HG03159 (cell line): Measurements from ENCODE around the gene RNF113A.
A peak's percentile ranks its signal among the peaks of the same experiment; 100 is the strongest.
"Not testable (repeated sequence)": the region's sequence is repeated elsewhere in the genome, so short reads cannot be mapped to it uniquely, and the experiment has no call there.

ENCODE experiments used
- ATAC-seq: cut with Tn5 transposase; IDR thresholded peaks from one replicate; pipeline ENCODE4 v1.9.1; 2021; ENCODE audit warnings: mild to moderate bottlenecking, moderate library complexity; ENCODE audit not compliant: unreplicated experiment

RNF113A gene

GRCh38 chrX:119871599-119872395 is at the start of gene RNF113A, which contains the start of gene NDUFA1:
TSS of gene RNF113A (minus strand) at chrX:119871733. CDS start at chrX:119871613, 120 bp downstream.
TSS of gene NDUFA1 (plus strand) at chrX:119871832. CDS start at chrX:119871912, 80 bp downstream.
- peak; percentile 86 for ATAC-seq

DNA sequence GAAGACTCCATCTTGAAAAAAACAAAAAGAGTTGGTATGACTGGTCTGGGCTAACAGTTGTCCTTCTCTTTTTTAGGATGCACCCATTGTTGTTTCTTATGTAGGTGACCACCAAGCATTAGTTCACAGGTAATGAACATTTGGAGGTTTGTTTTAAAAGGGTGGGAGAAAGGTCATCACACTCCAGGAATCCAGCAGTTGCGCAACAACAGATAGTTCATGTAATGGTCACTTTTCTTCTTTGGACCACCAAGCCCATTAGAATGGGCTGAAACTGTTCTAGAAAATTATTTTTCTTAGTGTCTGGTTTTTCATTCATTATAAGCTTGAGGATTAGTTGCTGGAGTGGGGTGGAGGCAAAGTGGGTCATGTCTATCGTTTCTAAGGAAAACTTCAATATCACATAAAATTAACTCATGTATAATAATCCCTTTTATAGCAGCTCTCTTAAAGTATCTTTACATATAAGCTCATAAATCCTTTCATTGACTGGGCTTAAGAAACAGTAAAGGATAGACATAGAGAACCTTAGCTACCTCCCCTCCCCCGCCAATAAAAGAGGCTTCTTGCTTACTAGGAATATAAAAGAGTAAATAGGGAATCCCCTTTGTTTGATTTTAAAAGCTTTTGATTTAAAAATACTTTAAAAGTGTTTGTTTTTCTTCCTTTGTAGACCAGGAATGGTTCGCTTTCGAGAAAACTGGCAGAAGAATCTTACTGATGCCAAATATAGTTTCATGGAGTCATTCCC is 48.5 kb upstream of the RNF113A start:
- no peak for ATAC-seq

DNA sequence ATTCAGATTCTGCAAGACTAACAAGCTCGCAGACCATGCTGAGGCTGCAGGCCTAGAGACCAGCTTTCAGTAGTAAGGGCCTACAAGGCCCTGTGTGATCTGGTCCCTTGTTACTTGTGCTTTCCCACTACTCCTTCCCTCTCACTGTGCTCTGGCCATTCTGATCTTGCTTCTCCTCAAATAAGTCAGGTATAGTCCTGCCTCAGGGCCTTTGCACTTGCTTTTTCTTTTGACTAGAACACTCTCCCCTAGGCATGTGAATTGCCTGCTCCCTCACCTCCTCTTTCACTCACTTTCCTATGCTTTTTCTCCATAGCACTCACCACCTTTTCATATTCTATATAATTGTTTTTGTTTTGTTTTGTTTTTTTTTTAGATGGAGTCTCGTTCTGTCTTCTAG is 46.3 kb upstream of the RNF113A start:
- ATAC-seq, result no peak

DNA sequence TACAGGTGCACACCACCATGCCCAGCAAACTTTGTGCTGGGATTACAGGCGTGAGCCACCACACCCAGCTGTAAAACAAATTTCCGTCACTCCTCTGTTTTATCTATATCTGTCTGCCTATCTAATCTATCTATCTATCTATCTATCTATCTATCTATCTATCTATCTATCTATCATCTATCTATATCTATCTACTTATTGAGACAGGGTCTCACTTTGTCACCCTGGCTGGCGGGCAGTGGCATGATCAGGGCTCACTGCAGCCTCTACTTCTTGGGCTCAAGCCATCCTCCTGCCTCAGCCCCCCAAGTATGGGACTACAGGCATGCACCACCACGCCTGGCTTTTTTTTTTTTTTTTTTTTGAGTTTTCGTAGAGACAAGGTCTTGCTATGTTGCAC is 44.8 kb upstream of the RNF113A start:
- ATAC-seq, result no peak

- no peak for ATAC-seq
Measured at GRCh38 chrX:119900976-119901375, 29.4 kb upstream of the RNF113A start.

GRCh38 chrX:119899125-119899524 is 27.6 kb upstream of the RNF113A start:
- no peak for ATAC-seq

GRCh38 chrX:119895843-119896326 is 24.4 kb upstream of the RNF113A start, which contains the start of gene AKAP14:
TSS of gene AKAP14 (plus strand) at chrX:119895893. CDS start at chrX:119903224, 7,331 bp downstream.
- ATAC-seq, result no peak

DNA sequence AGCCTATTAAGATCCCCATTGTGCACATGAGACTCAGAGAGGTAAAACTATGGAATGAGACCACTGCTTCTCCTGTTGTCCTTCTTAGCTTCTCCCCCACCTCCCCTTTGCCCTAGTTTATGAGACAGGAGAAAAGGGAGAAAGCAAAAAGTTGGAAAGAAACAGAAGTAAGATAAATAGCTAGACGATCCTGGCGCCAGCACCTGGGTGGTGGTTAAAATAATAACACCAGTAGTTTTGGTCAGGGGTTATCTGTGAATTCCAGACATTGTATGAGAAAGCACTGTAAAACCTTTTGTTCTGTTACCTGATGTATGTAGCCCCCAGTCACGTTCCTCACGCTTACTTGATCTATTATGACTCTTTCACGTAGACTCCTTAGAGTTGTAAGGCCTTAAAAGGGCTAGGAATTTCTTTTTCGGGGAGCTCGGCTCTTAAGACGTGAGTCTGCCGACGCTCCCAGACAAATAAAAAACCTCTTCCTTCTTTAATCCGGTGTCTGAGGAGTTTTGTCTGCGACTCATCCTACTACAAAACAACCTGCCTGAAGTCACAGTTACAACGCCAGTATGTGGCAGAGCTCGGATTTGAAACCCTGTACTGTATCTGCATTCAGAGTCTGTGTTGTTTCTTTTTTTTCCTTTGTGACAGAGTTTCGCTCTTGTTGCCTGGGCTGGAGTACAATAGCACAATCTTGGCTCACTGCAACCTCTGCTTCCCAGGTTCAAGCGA is 20.6 kb upstream of the RNF113A start:
- not testable (repeated sequence) for ATAC-seq

GRCh38 chrX:119890626-119891025 is 19.1 kb upstream of the RNF113A start:
- ATAC-seq, result not testable (repeated sequence)

DNA sequence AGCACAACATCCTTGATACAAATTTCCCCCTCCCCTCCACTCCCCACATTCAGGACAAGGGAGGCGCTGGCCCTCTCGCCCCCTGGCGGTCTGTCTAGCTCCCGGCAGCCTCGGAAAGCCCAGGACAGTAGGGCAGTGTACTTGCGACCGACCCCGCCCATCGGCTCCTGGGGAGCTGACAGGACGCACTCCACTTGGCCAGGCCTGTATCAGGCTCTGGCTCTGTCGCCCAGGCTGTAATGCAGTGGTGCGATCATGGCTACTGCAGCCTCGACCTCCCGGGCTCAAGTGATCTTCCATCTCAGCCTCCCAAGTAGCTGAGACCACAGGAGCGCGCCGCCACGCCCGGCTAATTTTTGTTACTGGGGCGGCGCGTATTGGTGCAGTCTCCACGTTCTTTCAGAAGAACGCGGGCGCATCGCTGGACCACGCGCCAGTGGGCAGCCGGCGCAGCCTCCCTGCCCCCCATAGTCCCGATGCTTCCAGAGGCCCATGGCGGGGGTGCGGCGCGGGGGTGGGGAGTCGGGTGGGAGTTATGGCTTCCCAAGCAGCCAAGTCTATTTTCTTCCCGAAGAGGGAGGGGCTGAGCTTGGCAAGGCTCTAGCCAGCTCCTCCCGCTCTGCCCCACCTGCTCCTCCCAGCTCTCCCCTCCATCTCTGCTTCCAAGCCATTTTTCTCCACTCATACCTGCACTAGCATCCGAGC is 16.3 kb upstream of the RNF113A start:
- peak; percentile 78 for ATAC-seq

DNA sequence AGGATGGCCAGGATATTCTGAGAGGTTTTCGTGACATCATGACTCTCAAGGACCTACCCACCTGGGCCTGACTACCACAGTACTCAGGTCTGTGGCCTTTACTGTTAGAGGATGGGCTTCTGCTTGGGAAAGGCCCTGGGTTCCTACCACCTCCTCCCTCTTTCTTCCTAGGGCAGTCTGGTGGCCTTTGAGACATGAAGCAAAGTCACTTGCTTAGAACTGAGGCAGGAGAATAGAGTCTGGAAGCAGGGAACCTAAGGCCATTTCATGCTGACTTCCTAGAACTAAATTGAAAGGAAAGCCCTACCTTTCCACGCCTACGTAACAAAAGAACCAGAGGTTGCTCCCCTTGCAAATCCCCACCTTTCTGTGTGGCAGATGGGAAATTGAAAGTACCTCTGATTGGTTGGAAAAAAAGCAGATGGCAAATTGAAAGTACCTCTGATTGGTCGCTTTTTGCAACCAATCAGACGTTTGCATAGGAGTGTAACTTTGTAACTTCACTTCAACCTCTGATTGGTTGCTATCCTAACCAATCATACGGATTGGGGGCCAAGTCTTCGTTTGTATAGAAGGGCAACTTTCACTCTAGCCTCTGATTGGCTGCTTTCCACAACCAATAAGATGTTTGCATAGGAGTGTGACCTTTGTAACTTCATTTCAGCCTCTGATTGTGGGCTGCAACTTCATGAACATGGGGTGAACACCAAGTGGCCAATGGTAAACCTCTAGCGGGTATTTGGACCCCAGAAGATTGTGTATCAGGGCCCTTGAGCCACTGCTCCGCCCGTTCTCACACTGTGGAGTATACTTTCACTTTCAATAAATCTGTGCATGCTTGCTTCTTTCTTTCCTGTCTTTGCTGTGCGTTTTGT is 14.3 kb upstream of the RNF113A start:
- ATAC-seq, result no peak

DNA sequence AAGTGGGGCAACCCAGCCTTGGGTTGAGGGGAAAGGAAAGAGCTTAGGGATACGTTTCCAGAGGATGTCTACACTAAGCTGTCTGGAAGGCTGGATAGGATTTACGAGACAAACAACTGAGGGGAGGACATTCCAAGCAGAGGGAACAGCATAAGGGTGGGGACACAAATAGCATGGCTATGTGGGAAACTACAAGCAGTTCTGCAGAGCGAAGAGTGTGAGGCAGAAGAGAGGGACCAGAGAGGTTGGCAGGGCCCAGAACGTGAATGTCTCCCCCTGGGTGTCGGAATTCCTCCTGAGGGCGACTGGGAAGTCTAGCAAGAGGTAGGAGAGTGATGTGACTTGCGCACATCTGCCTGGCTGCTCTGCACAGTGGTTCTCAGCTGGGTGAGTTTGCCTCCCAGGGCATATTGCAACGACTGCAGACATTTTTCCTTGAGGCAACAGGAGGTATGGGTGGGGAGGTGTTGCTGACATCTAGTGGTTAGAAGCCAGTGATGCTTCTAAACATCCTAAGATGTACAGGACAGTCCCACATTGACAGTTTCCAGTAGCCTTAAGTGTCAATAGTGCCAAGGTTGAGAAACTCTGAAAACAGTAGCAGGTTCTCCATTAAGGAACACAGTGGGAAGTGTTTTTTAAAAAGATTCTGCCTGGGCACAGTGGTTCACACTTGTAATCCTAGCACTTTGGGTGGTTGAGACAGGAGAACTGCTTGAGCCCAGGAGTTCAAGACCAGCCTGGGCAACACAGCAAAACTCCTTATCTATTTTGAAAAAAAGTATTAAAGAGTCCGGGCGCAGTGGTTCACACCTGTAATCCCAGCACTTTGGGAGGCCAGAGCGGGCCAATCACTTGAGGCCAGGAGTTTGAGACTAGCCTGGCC is 9.3 kb upstream of the RNF113A start:
- peak; percentile 83 for ATAC-seq

DNA sequence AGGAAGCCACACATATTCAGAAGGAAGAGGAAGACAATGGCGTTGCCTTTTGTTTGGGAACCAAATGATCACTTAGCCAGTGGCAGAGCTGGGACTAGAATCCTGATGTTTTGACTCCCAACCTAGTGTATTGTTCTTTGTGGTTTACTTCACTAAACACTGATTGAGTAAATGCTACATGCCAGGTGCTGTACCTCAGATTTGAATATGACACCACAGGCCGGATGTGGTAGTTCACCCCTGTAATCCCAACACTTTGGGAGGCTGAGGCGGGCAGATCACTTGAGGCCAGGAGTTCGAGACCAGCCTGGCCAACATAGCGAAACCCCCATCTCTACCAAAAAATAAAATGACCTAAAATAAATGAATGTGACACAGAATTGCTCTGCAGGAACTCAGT is 8.5 kb upstream of the RNF113A start:
- ATAC-seq, result no peak

GRCh38 chrX:119878740-119879139 is 7.2 kb upstream of the RNF113A start:
- ATAC-seq, result no peak

GRCh38 chrX:119871245-119871598 is 311 bp downstream of the RNF113A start:
- peak; percentile 37 for ATAC-seq

- ATAC-seq, result peak; percentile 13
Measured at GRCh38 chrX:119870626-119871131, 854 bp downstream of the RNF113A start.

DNA sequence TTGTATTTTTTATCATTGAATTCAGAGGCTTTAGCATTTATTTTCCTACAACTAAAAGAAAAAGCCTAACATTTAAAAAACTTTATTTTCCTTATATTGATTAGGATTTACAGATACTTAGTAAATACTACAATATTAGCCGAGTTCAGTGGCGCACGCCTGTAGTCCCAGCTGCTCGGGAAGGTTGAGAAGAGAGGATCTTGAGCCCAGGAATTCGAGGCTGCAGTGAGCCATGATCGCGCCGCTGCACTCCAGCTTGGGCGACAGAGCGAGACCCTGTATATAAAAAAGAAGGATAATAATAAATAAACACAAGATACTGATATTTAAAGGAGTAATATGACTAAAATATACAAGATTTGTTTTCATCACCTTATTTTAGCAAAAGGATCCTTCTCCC is 18.1 kb downstream of the RNF113A start:
- ATAC-seq, result no peak
